HG03196 (cell line): ENCODE data around the gene TRIM33.

Experiments used
- ATAC-seq: cut with Tn5 transposase; IDR thresholded peaks from one replicate; pipeline ENCODE4 v1.9.1; 2021; ENCODE audit not compliant: unreplicated experiment

Gene TRIM33

DNA sequence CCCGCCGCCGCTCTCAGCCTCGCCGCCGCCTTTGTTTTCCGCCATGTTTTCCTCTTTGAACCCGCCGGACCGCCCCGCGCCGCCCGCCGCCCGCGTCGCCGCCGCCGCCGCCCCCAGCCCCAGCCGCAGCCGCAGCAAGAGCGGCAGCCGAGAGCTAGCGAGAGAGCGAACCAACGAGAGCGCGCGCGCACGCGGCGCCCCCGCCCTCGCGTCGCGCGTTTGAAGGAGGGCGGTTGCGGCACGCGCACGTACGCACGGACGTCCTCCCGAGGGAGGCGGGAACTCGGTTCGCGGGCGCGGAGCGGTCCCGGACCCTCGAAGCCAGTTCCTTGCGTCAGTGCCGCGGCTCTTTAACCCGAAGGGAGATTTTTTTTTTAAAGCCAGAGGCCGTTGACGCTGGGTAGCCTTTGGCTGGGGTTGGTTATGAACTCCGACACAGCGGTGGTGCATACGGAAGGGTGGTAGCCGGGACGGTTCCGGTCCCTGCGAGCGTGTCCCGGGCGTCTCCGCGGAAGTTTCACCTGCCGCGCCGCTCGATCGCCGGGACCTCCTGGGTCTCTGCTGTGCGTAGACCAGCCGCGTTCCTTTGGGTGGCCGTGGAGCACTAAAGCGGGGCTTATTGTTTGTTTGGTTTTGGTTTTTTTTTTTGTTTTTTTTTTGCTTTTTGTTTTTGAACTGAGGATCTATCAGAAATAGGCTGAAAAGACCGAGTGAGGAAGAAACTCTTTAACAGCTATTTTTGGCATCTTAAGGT is at the start of gene TRIM33:
TSS of gene TRIM33 (minus strand) at position 172 of the 754 bp plus-strand sequence. CDS start at position 45, 127 bp downstream.
- peak; percentile 84 for ATAC-seq

DNA sequence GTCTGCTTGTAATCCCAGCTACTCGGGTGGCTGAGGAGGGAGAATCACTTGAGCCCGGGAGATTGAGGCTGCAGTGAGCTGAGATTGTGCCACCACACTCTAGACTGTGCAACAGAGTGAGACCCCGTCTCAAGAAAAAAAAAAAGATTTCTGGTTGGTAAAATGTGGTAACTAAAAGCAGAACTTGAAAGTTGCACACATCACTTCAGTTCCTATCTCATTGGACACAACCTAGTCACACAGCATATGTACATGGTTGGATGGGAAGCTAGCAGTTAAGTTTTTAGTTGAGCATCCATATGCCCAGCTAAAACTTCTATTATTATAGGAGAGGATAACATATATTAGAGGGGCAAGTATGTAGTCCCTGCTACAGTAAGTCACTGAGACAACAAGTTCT is 48.4 kb upstream of the TRIM33 start:
- ATAC-seq: no peak

DNA sequence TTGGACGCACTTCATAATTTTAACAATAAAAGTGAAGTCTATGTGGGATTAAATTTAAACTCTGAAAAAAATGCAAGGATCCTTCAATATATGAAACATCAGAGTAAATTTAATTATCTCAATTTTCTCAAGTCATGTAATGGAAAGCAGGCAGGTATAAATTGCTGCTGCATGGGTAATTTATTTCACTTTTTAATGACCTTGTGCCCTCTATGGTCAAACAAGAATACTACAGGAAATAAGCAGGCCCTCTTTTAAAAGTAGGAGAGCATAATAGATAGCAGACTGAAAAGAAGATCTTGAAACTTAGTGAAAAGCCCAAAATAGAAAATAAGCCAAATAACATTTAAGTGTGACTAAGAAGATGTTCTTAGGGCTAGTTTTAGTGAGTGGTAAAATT is 47.5 kb upstream of the TRIM33 start:
- ATAC-seq: no peak

DNA sequence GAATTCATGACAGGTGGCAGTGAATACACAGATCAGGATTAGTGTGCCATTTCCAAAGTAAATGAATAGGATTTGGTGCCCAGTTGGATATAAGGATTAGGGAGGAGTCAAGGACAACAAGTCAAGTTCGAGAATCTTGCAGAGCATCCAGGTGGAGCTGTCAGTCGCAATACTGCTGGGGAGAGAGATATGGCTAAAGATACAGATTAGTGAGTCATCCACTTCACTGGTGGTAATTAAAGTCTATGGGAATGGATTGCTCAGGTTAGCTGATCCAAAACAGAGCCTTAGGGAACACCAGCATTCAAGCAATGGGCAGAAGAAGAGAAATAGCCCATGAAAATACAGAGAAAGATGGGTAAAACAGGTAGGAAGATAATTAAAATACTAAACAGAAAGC is 43.6 kb upstream of the TRIM33 start:
- no peak for ATAC-seq

DNA sequence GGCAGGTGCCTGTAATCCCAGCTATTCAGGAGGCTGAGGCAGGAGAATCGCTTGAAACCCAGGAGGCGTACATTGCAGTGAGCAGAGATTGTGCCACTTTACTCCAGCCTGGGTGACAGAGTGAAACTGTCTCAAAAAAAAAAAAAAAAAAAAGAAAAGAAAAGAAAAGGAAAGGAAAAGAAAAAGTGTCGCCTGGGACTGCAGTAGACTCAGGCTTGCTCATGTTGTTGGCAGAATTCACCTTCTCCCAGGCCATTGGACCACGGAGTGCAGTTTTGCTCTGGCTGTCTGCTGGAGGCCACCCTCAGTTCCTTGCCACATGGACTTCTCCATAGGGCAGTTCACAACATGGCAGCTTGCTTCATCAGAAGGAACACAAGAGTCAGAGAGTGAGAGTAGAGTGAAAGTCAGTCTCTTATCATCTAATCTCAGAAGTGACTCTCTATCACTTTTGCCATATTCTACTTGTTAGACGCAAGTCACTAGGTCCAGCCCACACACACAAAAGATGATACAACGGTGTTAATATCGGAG is 41.2 kb upstream of the TRIM33 start:
- no peak for ATAC-seq

DNA sequence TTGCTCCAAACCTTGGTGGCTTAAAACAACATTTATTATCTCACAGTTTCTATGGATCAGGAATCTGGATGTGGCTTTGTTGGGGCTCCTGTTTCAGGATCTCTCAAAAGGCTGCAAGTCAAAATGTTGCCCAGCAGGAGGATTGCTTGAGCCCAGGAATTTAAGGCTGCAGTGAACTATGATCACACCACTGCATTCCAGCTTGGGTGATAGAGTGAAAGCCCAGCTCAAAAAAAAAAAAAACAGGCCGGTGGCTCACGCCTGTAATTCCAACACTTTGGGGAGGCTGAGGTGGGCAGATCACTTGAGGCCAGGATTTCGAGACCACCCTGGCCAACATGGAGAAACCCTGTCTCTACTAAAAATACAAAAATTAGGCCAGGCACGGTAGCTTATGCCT is 40.4 kb upstream of the TRIM33 start:
- no peak for ATAC-seq

DNA sequence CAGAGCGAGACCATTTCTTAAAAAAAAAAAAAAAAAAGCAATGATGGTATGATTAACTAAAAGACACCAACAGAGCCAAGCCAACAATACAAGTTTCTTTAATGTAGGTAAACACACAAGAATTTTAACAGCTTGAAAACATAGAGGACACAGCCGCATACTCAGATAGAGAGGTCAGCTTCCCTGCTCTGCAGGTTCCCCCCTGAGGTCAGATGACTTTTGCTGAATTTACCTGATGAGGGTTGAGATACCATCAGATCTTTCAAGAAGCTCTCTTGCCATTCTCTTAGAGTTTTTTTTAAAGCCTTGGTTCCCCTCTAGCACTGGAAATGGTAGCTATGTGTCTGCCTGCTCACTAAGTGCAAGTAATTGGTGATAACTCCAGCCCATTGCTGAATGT is 39.3 kb upstream of the TRIM33 start:
- no peak for ATAC-seq

DNA sequence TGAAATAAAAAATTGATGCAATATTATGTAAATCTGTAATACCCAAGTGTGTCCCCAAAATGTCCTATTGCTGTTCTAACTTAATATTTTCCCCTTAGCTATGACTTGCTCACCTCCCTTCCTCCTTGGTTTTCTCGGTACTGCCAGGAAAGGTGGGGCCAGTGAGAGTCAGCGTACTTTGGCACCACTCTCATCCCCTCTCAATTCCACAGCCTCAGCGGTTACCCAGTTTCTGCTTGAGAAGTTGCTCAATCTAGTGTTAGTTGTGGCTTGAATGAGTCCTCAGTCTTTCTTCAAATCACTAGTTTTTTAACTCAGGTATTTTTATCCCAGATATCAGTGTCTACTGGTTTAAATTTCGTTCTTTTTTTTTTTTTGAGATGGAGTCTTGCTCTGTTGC is 38.1 kb upstream of the TRIM33 start:
- no peak for ATAC-seq

DNA sequence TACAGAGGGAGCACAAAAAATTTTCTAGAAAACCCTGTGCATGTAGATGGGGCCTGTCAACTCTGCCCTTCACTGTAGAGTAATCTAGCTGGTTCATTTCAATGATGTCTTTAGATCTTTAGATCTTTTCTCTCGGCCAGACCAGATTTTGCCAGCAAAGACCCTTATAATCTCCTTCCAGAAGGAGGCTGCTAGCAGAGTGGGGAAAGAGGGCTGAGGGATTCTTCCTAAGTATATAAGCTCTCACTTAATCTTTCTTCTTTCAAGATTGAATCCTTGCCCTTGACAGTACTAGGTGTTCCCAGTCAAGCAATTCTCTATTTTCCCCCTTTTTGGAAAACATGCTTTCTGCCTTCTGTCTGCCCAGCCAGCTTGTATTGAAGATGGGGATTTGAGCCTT is 36.1 kb upstream of the TRIM33 start:
- ATAC-seq: no peak

DNA sequence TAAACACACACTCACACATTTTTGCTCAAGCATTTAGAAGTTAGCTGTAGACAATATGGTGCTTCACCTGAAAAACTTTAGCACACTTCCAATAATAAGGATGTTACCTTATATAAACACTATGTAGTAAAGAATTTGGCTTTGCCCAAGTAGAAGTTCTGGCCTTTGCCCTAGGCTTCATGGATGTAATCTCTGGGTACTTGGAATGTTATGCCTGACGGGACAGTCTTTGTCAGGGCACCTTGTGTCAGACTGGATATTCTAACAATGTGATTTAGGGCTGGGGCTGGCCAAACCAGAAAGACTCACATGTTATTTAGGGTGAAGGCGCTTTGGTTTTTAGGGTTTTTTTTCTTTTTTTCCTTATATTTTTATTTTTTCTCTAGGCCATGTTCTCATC is 34.8 kb upstream of the TRIM33 start:
- no peak for ATAC-seq

DNA sequence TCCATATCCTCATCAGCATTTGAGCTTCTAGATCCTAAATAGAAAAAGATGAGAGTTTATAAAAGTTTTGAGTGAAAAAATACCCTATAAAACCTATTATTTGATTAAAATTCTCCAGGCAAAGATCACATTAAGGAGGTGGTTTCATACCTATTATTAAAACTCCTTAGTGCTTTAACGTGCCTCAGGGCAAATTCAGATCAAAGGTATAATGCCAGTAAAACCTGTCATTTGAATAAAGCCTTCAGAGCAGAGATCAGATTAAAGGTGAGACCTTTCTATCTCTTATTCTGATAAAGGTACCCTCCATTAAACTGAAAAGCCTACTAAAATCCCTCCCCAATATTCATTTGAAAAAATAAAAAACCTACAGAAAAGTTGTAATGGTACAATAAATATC is 34.3 kb upstream of the TRIM33 start:
- ATAC-seq: no peak

DNA sequence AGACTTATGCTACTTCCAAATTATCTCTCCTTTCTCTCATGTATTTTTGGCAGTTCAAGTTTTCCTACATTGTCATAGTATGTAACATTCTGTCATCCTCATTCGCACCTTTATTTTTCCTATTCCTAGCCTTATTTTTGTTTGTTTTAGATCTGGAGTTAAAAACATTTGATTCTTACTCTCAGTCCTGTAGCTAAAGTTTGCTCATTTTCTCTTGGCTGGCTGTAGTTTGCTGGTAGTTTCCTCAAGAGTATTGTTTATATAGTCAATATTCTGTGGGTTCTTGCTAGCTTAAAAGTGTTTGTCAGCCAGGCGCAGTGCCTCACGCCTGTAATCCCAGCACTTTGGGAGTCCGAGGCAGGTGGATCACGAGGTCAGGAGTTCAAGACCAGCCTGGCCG is 29.8 kb upstream of the TRIM33 start:
- ATAC-seq: no peak

DNA sequence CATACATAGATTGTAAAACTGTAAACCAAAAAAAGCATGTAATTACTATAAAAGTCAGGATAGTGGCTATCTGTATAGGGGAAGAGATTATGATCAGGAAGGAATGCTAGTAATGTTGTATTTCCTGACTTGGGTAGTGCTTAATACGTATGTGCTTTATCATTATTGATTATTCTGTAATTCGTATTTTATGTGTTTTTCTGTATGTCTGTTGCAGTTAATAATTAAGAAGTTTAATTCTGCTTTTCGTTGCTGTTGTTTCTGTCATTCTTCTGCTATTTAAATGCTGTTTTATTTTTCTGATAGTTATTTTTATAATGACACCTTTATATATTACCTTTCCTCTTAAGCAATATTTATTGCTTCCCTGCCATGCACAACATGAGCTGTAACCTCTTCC is 29.3 kb upstream of the TRIM33 start:
- ATAC-seq: no peak

DNA sequence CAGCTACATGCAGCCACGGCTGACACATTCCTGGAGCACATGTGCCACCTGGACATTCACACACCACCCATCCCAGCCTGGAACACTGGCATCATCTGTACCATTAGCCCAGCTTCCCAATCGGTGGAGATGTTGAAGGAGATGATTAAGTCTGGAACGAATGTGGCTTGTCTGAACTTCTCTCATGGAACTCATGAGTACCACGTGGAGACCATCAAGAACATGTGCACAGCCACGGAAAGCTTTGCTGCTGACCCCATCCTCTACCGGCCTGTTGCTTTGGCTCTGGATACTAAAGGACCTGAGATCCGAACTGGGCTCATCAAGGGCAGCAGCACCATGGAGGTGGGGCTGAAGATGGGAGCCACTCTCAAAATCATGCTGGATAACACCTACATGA is 25.0 kb upstream of the TRIM33 start:
- ATAC-seq: no peak

DNA sequence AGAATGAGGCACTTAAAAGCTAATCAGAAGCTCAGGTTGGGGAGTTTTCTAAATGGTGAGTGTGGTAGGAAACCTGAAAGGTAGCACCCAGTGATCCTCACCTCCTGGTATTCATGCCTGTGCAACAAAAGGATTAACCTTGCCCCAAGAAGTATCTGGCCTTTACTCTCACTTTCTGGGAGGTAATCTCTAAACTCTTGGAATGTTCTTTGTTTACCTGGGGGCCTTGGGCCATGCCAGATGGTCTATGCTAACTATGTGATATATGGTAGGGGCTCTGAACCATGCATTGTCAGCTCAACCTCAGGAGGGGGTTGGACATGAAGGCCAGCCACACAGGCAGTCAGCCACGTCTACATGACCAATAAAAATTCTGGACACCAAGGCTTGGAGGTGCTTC is 24.4 kb upstream of the TRIM33 start:
- ATAC-seq: no peak

DNA sequence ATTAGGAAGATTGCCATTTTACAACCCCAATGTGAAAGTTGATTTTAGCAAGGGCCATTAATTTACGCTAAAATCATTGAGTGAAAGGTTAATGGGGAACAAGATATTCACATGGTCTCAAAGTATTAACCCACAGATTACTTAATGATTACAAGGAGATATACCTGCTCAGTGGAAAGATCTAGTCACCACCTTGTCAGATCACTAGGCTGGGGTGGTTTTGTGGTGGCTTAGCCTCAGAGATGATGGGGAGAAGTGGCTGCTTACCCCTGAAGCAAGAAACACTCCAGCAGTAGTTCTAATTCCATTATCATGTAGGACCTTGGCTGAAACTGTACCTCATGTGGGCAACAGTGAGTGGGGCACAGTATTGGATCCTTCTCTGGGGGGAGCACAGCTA is 20.1 kb upstream of the TRIM33 start:
- no peak for ATAC-seq

DNA sequence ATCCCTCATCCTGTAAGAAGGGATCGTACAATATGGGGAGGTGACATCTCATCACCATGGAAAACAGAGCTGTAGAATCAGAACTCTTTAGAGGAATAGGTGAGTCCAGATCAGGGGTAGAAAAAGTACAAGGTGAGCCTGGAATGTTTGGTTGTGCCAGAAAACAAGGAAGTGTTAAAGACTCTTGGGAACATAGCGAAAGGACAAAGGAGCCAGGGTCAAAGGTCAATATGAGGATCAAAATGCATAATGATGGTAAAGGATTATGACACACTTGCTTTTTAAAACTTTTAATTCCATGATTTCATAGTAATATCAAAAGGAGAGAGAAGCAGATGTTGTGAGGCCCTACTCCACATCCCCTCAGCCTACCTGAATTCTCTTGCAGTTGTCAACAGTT is 19.2 kb upstream of the TRIM33 start:
- ATAC-seq: no peak

DNA sequence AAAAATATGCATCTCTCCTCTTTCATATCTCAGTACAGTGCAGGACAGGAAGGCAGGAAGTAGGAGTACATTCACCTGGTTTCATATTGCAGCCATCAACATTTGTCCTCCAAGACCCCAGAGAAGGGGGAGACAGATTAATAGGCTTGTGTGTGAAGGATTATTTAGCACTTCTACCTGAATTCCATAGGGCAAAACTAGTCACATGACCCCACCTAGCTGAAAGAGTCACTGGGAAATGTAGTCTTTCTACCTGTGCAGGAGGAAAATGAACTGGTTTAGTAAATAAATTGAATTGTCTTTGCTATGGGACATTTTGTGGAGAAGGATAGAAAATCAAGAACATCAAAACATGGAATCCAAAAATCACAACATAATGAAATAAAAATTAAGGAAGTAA is 13.9 kb upstream of the TRIM33 start:
- ATAC-seq: no peak

DNA sequence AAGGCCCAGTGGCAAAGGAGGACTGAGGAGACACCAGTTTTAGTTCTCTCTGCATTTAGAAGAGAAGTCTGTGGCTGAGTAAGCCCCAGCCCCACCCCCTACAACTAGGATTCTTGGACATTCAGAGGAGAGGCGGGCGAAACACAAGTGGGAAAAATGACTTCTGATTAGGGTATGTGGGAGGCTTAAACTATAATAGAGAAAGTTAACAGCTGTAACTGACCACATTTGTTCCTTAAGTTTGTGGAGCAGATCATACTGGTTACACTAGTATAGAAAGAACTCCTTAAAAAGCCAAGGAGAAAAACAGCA is 11.2 kb upstream of the TRIM33 start:
- no peak for ATAC-seq

DNA sequence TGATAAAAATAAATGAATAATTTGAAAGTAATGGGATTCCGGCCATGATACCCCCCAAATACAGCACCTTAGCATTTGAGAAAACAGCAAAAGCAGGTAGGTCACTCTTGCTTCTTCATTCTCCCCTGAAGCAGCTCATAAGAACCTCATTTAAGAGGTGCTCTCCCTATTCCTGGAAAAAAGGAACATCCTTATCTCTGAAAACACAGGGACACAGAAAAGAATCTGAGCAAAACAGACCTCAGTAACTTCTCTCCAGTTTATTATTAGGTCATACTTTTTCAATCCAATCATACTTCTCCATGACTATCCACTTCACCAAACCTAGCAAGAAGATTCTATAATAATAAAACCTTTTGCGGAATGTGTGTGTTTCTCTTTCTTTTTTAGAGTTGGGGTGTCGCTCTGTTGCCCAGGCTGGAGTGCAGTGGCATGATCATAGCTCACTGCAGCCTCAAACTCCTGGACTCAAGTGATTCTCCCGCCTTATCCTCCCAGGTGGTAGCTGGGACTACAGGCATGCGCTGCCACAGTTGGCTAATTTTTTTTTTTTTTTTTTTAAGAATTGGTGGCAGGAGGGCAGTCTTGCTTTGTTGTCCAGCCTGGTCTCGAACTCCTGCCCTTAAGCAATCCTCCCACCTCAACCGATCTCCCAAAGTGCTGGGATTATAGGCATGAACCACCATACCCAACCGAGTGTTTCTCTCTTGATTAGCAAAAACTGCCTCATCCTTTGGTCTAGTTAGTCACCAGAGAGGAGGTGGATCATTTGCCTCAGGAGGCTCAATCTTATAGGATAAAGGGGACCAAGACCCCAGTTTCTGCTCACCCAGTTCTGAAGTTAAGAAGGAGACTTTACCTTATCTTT is 10.6 kb upstream of the TRIM33 start:
- no peak for ATAC-seq

DNA sequence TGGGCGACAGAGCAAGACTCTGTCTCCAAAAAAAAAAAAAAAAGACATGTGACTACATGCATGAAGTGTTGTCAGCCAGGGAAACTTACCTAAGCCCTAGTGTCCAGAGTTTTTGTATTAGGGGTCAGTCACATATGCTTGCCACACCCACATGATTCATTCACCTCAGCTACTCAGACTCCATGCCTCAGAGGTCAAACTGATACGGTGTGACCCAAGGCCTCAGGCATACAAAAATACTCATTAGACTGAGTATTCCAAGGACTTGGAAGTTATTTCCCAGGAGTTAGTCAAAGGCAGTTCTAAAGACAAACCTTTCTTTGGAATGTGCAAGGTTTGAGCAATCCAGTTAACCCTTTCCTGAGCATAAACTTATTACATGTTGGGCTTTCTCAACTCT is 6.3 kb upstream of the TRIM33 start:
- ATAC-seq: no peak

DNA sequence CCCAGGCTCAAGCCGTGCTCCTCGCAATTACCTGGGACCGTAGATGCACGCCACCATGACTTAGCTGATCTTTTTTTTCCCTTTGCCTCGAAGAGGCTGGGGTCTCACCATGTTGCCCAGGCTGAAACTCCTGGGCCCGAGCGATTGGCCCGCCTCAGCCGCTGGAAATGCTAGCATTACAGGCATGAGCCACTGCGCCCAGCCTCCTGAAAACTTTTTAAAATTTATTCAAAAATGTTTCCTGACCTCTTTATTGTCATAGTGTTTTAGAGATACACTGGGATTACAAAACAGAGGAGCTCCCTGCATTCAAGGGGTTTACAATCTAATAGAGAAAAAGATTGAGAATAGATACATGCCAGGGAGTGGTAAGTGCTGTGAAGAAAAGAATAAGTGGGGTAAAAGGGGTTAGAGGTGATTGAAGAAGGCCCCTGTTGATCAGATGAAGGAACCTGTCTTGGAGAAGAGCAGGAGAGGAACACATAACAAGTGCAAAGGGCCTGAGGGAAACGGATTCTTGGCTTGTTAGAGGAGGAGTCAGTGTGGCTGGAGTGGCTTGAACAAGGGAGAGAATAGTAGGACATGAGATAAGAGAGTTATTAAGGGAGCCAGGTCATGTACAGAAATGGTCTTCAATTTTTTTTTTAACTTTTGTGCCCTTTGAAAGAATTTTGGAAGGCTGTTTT is 1.7 kb upstream of the TRIM33 start:
- no peak for ATAC-seq
